H1 (cell line): ENCODE results near the gene XPO6. TPM values are rescaled to one million over a fixed set of nuclear protein-coding genes. Genes with fewer than 3 reads are reported as not detected.

Source experiments
- CTCF ChIA-PET: fragments of 300-600 bp; sonication (Branson Sonifier 250); formaldehyde crosslinking; loops from one replicate; lab custom pipeline; 2021; ENCODE audit not compliant: partially characterized antibody; lab: Charles Lee
- POLR2A ChIA-PET: fragments of 300-600 bp; sonication (Branson Sonifier 250); formaldehyde crosslinking; loops from one replicate; lab custom pipeline; 2021; ENCODE audit warnings: inconsistent platforms; ENCODE audit not compliant: partially characterized antibody; lab: Charles Lee
- DNase-seq, 2 experiments: peaks; one replicate each; pipeline versions ENCODE4 v3.0.0 to v3.0.0-alpha.2; 2010 to 2022; ENCODE audit warnings: low spot score in 2 of 2, low read depth in 1 of 2, mixed read lengths in 1 of 2
- FAIRE-seq: peaks from 2 replicates; lab custom pipeline; 2011; peaks lifted over from hg19 to GRCh38; lab: Jason Lieb, UNC
- H2AFZ ChIP-seq: 2 replicates; pipeline ENCODE4 v1.8.1; 2012; ENCODE audit warnings: low read length, inconsistent platforms
- H2AK5ac ChIP-seq: 2 replicates; pipeline ENCODE4 v1.6.1; 2013; ENCODE audit warnings: low read depth, low read length
- H2BK120ac ChIP-seq: replicated peaks from 2 replicates; pipeline ENCODE3; 2013; ENCODE audit warnings: low read depth, low read length, inconsistent platforms
- H2BK12ac ChIP-seq: 2 replicates; pipeline ENCODE4 v1.6.1; 2013; ENCODE audit warnings: low read depth, low read length
- H2BK15ac ChIP-seq: 2 replicates; pipeline ENCODE4 v1.6.1; 2013; ENCODE audit warnings: low read length
- H2BK20ac ChIP-seq: 2 replicates; pipeline ENCODE4 v1.6.1; 2013; ENCODE audit warnings: low read length
- H2BK5ac ChIP-seq: 2 replicates; pipeline ENCODE4 v1.6.1; 2013; ENCODE audit warnings: low read depth, low read length
- H3K14ac ChIP-seq: 2 replicates; pipeline ENCODE4 v1.6.1; 2013; ENCODE audit warnings: inconsistent platforms; ENCODE audit not compliant: insufficient read length
- H3K18ac ChIP-seq: 2 replicates; pipeline ENCODE4 v1.6.1; 2013; ENCODE audit warnings: low read length; ENCODE audit errors: extremely low read depth
- H3K23ac ChIP-seq: 2 replicates; pipeline ENCODE4 v1.6.1; 2013; ENCODE audit warnings: inconsistent platforms; ENCODE audit not compliant: insufficient read length
- H3K23me2 ChIP-seq: 2 replicates; pipeline ENCODE4 v1.6.1; 2013; ENCODE audit warnings: low read depth, low read length
- H3K27ac ChIP-seq: 2 replicates; pipeline ENCODE4 v1.6.1; 2011; ENCODE audit warnings: low read depth, low read length, inconsistent platforms
- H3K27me3 ChIP-seq, 4 experiments: replicated peaks in 1 of 4; 1 replicate in 1 of 4; 2 replicates in 3 of 4; pipeline versions ENCODE4 v1.6.1 to v1.8.1; 2011 to 2013; ENCODE audit warnings: low read length in 3 of 4, mild to moderate bottlenecking in 3 of 4, inconsistent platforms in 2 of 4, mixed read lengths in 2 of 4, moderate library complexity in 1 of 4; ENCODE audit not compliant: control insufficient read depth in 3 of 4, insufficient read depth in 3 of 4; ENCODE audit errors: extremely low read depth in 1 of 4
- H3K36me3 ChIP-seq, 4 experiments: 2 replicates each; pipeline versions ENCODE4 v1.6.1 to v1.8.1; 2011 to 2013; ENCODE audit warnings: mild to moderate bottlenecking in 4 of 4, low read length in 3 of 4, moderate library complexity in 2 of 4, control low read depth in 1 of 4, inconsistent platforms in 1 of 4; ENCODE audit not compliant: insufficient read depth in 4 of 4, control insufficient read depth in 2 of 4
- H3K4ac ChIP-seq: replicated peaks from 2 replicates; pipeline ENCODE3; 2013; ENCODE audit warnings: low read length, low read depth, mixed read lengths, inconsistent platforms; ENCODE audit not compliant: insufficient read length
- H3K4me1 ChIP-seq, 4 experiments: replicated peaks in 1 of 4; 1 replicate in 1 of 4; 2 replicates in 3 of 4; pipeline versions ENCODE4 v1.6.1 to v1.8.1; 2011 to 2013; ENCODE audit warnings: low read length in 3 of 4, inconsistent platforms in 2 of 4, mixed read lengths in 1 of 4; ENCODE audit not compliant: insufficient read depth in 4 of 4, control insufficient read depth in 3 of 4
- H3K4me2 ChIP-seq, 2 experiments: 2 replicates each; pipeline versions ENCODE4 v1.6.1 to v1.8.1; 2011 to 2013; ENCODE audit warnings: low read depth in 2 of 2, low read length in 2 of 2, control low read depth in 1 of 2, inconsistent platforms in 1 of 2, mild to moderate bottlenecking in 1 of 2; ENCODE audit not compliant: insufficient read depth in 1 of 2
- H3K4me3 ChIP-seq, 4 experiments: fragments of 200-600, 300-600 bp in 1 of 4; sonication (generic), shearing (Covaris generic), sonication (Bioruptor Twin) in 1 of 4; 2 replicates each; pipeline versions ENCODE4 v1.5.1 to v1.8.1; 2011 to 2016; ENCODE audit warnings: low read length in 4 of 4, low read depth in 3 of 4, control low read depth in 2 of 4, inconsistent platforms in 2 of 4, mild to moderate bottlenecking in 2 of 4, mixed read lengths in 1 of 4, moderate library complexity in 1 of 4; ENCODE audit not compliant: insufficient read depth in 2 of 4; ENCODE audit errors: extremely low read depth in 1 of 4
- H3K56ac ChIP-seq: replicated peaks from 2 replicates; pipeline ENCODE3; 2013; ENCODE audit warnings: low read depth, mild to moderate bottlenecking, mixed read lengths, low read length, inconsistent platforms; ENCODE audit not compliant: insufficient read length
- H3K79me1 ChIP-seq: 2 replicates; pipeline ENCODE4 v1.6.1; 2013; ENCODE audit warnings: low read depth, low read length, control low read depth
- H3K79me2 ChIP-seq, 2 experiments: 2 replicates each; pipeline versions ENCODE4 v1.6.1 to v1.8.1; 2012 to 2013; ENCODE audit warnings: low read length in 2 of 2, mild to moderate bottlenecking in 2 of 2, inconsistent platforms in 1 of 2; ENCODE audit not compliant: insufficient read depth in 2 of 2, control insufficient read depth in 1 of 2
- H3K9ac ChIP-seq, 4 experiments: replicated peaks in 1 of 4; 1 replicate in 1 of 4; 2 replicates in 3 of 4; pipeline versions ENCODE4 v1.6.1 to v1.8.1; 2011 to 2013; ENCODE audit warnings: low read depth in 3 of 4, low read length in 3 of 4, control low read depth in 2 of 4, mild to moderate bottlenecking in 2 of 4, moderate library complexity in 2 of 4, inconsistent platforms in 1 of 4; ENCODE audit errors: extremely low read depth in 1 of 4
- H3K9me3 ChIP-seq, 2 experiments: 2 replicates each; pipeline versions ENCODE4 v1.6.1 to v1.8.1; 2012 to 2013; ENCODE audit warnings: mild to moderate bottlenecking in 2 of 2, moderate library complexity in 2 of 2, control low read depth in 1 of 2, inconsistent platforms in 1 of 2, low read depth in 1 of 2, low read length in 1 of 2, mixed read lengths in 1 of 2; ENCODE audit not compliant: insufficient read depth in 2 of 2
- H4K20me1 ChIP-seq, 2 experiments: replicated peaks in 1 of 2; 2 replicates each; pipeline versions ENCODE3 to v1.8.1; 2011 to 2013; ENCODE audit warnings: inconsistent platforms in 2 of 2, low read length in 2 of 2, mild to moderate bottlenecking in 1 of 2; ENCODE audit not compliant: insufficient read depth in 2 of 2, control insufficient read depth in 1 of 2
- H4K5ac ChIP-seq: 2 replicates; pipeline ENCODE4 v1.6.1; 2013; ENCODE audit warnings: low read length, low read depth, mixed read lengths, inconsistent platforms; ENCODE audit not compliant: insufficient read length
- H4K8ac ChIP-seq: 2 replicates; pipeline ENCODE4 v1.8.0; 2013; ENCODE audit warnings: mild to moderate bottlenecking, moderate library complexity, low read length, inconsistent platforms; ENCODE audit not compliant: insufficient read depth; ENCODE audit errors: extremely low read depth
- H4K91ac ChIP-seq: replicated peaks from 2 replicates; pipeline ENCODE3; 2013; ENCODE audit warnings: low read length, mixed read lengths, inconsistent platforms; ENCODE audit not compliant: insufficient read length
- BACH1 ChIP-seq: IDR thresholded peaks from 2 replicates; pipeline ENCODE4 v1.6.1; 2012; ENCODE audit warnings: low read length, improper control_type of control experiment
- GABPA ChIP-seq: IDR thresholded peaks from 2 replicates; pipeline ENCODE4 v1.6.1; 2011; ENCODE audit warnings: mild to moderate bottlenecking, low read length, moderate library complexity, borderline replicate concordance; ENCODE audit not compliant: insufficient read depth
- KDM4A ChIP-seq: IDR thresholded peaks from one replicate; pipeline ENCODE4 v1.7.1; 2012; ENCODE audit warnings: low read depth, mild to moderate bottlenecking, moderate library complexity, low read length, inconsistent platforms; ENCODE audit not compliant: severe bottlenecking
- NRF1 ChIP-seq: IDR thresholded peaks from 2 replicates; pipeline ENCODE4 v1.6.1; 2011; ENCODE audit warnings: mild to moderate bottlenecking, low read depth, low read length, improper control_type of control experiment
- polyA plus RNA-seq, 7 experiments: library from polyadenylated mRNA; depleted of rRNA in 3 of 7; stranded (reverse) in 5 of 7; unstranded in 2 of 7; fragments of >200 nt in 5 of 7; fragments of 200-250 nt in 2 of 7; gene quantifications; 1 replicate in 5 of 7; 2 replicates in 1 of 7; 4 replicates in 1 of 7; pipeline versions ENCODE4 v1.2.1 to v1.2.3, GENCODE V29; 2011 to 2013; ENCODE audit warnings: missing spikeins in 2 of 7, mixed read lengths in 2 of 7
- total RNA-seq: library from RNA; stranded (reverse); fragmentation: NEBNext Ultra II Directional; extraction: Animal tissue kit (Norgen Biotek cat#: 25700); gene quantifications from 2 replicates; pipeline ENCODE4 v1.2.1, GENCODE V29; 2021
- TF ChIP-seq, protein P1 (sequence below): IDR thresholded peaks from 2 replicates; pipeline ENCODE4 v1.6.1; 2011; ENCODE audit warnings: low read depth, mild to moderate bottlenecking, low read length; ENCODE audit not compliant: insufficient read depth

The XPO6 gene
- total and polyA plus RNA-seq, 2 of the 8 experiments (the other 6 are each of a cell fraction or from before 2014, with no cell fraction given), result 152 to 254 TPM

DNA sequence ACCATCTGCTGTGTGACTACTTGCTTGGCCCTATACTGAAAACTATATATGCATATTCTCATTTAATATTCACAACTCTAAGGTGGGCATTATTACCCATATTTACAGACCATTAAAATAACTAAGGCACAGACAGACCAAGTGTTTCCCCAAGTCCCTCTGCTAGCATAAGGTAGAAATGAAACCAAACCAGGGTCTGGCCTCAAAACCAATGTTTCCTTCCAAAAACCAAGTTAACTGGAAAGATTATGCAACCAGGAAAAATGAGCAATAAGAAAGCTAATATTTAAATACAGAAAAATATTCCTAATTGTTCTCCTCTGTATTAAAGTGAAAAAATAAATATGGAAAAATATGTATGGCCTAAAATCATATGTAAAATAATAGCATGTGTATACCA lies 50.1 kb downstream of the XPO6 start:
- Histone ChIP-seq H3K18ac (no peak overlapping the region), H3K56ac (no peak overlapping the region), H2AFZ (no peak overlapping the region), H2AK5ac (no peak overlapping the region), H3K23ac (no peak overlapping the region), H3K9me3 (no peaks in the 10 kb centered on the region), H3K27me3 (no peaks in the 10 kb centered on the region), H3K4me3 (no peak overlapping the region), H3K27ac (no peak overlapping the region), H2BK20ac (no peak overlapping the region), H4K20me1 (peaks cover 0 to 2% of the 10 kb centered on the region in 2 experiments), H3K36me3 (peaks cover 3 to 24% (median 8%) of the 10 kb centered on the region in 4 experiments; a peak in 7 of 8 replicates), H4K91ac (no peak overlapping the region), H2BK5ac (no peak overlapping the region), H3K23me2 (no peaks in the 10 kb centered on the region), H4K8ac (no peak overlapping the region), H2BK120ac (no peak overlapping the region), H3K79me2 (peaks cover 0 to 19% of the 10 kb centered on the region in 2 experiments; a peak in 2 of 4 replicates), H4K5ac (no peak overlapping the region), H2BK12ac (no peak overlapping the region), H3K4ac (no peak overlapping the region), H2BK15ac (no peak overlapping the region), H3K9ac (no peak overlapping the region), H3K4me2 (no peak overlapping the region), H3K79me1 (no peaks in the 10 kb centered on the region; the same call in 1 of the 2 replicates), H3K4me1 (no peaks in the 10 kb centered on the region; a peak in 1 of 7 replicates), H3K14ac (no peak overlapping the region)
- TF ChIP-seq BACH1, result no peak
- TF ChIP-seq KDM4A, result no peak
- TF ChIP-seq, protein P1, sequence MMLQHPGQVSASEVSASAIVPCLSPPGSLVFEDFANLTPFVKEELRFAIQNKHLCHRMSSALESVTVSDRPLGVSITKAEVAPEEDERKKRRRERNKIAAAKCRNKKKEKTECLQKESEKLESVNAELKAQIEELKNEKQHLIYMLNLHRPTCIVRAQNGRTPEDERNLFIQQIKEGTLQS, result no peak
- no peak for TF ChIP-seq NRF1
- no peak for TF ChIP-seq GABPA
- ChIA-PET POLR2A (interaction anchor here (1.0 kb wide), 1 partner anchor 9 kb away, joined by 3 read pairs; no protein-coding TSS in a partner anchor), CTCF (no interaction called here)
- no peak for DNase-seq
- no peak for FAIRE-seq
